Panc1 (cell line): ENCODE measurements around the gene PLXND1.

Experiments
- CTCF ChIP-seq: fragments of 450-650 bp; IDR thresholded peaks from 2 replicates; pipeline ENCODE4 v1.5.1; 2017; ENCODE audit warnings: mild to moderate bottlenecking
- POLR2AphosphoS5 ChIP-seq: IDR thresholded peaks from 2 replicates; pipeline ENCODE4 v1.6.1; 2012; ENCODE audit warnings: mild to moderate bottlenecking, low read depth, low read length, moderate library complexity
- REST ChIP-seq, 2 experiments: IDR thresholded peaks; 2 replicates each; pipeline ENCODE4 v1.6.1; 2011 to 2012; ENCODE audit warnings: low read depth in 2 of 2, control low read depth in 1 of 2, low read length in 1 of 2, mild to moderate bottlenecking in 1 of 2, moderate library complexity in 1 of 2; ENCODE audit not compliant: insufficient read depth in 1 of 2
- SIN3A ChIP-seq: IDR thresholded peaks from 2 replicates; pipeline ENCODE4 v1.6.1; 2012; ENCODE audit warnings: low read depth, mild to moderate bottlenecking, low read length, moderate library complexity, borderline replicate concordance; ENCODE audit not compliant: insufficient read depth
- TCF7L2 ChIP-seq: IDR thresholded peaks from 2 replicates; pipeline ENCODE4 v1.6.1; 2011; ENCODE audit warnings: mild to moderate bottlenecking, low read depth, low read length, inconsistent platforms

GRCh38 chr3:129520960-129521359, 85.5 kb downstream of the PLXND1 start:
- TF ChIP-seq CTCF: no peak
- TF ChIP-seq POLR2AphosphoS5: no peak
- TF ChIP-seq REST (IDR thresholded peaks at IDR 0.05; ENCODE audit: insufficient read depth in 1 of 2, low read depth in 2 of 2, low read length in 1 of 2): no peak
- no peak for TF ChIP-seq SIN3A
- no peak for TF ChIP-seq TCF7L2
